GM12864 (cell line): ENCODE measurements around the gene TRIM59.

ENCODE experiments used
- DNase-seq: peaks from one replicate; pipeline ENCODE4 v3.0.0-alpha.2; 2011; ENCODE audit warnings: low read depth
- H3K4me3 ChIP-seq: 2 replicates; pipeline ENCODE4 v1.5.1; 2011; ENCODE audit warnings: mild to moderate bottlenecking, low read depth, low read length, control low read depth
- TF ChIP-seq, protein P1 (sequence below): IDR thresholded peaks from 2 replicates; pipeline ENCODE4 v1.5.1; 2011; ENCODE audit warnings: low read depth, mild to moderate bottlenecking, moderate library complexity, low read length, control low read depth, inconsistent platforms; ENCODE audit errors: missing control alignments

The TRIM59 gene

DNA sequence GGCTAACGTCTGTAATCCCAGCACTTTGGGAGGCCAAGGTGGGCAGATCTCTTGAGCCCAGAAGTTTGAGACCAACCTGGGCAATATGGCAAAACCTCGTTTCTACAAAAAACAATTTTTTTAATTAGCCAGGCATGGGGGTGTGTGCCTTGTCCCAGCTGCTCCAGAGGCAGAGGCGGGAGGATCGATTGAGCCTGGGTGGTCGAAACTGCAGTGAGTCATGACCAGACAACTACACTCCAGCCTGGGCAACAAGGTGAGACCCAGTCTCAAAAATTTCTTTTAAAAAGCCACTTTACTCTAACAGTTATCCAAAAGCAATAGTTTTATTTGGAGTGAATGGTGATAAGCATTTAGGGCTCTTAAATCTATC, 12.5 kb downstream of the TRIM59 start:
- DNase-seq = no peak
- TF ChIP-seq, protein P1, sequence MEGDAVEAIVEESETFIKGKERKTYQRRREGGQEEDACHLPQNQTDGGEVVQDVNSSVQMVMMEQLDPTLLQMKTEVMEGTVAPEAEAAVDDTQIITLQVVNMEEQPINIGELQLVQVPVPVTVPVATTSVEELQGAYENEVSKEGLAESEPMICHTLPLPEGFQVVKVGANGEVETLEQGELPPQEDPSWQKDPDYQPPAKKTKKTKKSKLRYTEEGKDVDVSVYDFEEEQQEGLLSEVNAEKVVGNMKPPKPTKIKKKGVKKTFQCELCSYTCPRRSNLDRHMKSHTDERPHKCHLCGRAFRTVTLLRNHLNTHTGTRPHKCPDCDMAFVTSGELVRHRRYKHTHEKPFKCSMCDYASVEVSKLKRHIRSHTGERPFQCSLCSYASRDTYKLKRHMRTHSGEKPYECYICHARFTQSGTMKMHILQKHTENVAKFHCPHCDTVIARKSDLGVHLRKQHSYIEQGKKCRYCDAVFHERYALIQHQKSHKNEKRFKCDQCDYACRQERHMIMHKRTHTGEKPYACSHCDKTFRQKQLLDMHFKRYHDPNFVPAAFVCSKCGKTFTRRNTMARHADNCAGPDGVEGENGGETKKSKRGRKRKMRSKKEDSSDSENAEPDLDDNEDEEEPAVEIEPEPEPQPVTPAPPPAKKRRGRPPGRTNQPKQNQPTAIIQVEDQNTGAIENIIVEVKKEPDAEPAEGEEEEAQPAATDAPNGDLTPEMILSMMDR = no peak
- no peak overlapping the region for H3K4me3 ChIP-seq

DNA sequence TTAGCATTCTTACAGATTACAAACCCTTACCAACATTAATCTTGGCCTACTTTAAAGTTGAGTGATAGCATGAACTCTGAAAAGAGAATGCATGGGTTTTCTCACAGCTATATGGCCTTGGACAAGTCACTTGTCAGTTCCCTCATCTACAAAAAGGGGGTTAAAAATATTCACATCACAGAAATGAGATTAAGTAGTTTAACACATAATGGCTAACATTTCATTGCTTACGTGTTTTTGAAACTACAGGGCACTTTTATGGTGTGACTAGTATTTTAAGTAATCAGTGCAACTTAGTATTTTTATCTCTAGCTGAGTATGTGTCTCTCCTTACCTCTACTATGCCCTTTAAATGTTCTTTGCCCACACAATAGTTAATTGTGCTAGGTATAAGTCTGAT, 13.8 kb downstream of the TRIM59 start:
- TF ChIP-seq, protein P1 = no peak
- DNase-seq = no peak
- no peak overlapping the region for H3K4me3 ChIP-seq

DNA sequence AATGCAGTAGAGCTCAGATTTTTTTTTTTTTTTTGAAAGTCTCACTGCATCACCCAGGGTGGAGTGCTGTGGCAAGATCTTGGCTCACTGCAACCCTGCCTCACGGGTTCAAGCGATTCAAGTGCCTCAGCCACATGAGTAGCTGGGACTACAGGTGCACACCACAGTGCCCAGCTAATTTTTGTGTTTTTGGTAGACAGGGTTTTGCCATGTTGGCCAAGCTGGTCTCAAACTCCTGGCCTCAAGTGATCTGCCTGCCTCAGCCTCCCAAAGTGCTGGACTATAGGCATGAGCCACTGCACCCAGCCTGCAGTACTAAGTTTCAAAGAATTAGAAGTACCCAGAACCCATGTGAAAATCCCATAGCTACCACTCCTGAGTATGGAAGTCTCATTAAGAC, 14.5 kb downstream of the TRIM59 start:
- H3K4me3 ChIP-seq = no peak overlapping the region
- no peak for DNase-seq
- TF ChIP-seq, protein P1 = no peak

DNA sequence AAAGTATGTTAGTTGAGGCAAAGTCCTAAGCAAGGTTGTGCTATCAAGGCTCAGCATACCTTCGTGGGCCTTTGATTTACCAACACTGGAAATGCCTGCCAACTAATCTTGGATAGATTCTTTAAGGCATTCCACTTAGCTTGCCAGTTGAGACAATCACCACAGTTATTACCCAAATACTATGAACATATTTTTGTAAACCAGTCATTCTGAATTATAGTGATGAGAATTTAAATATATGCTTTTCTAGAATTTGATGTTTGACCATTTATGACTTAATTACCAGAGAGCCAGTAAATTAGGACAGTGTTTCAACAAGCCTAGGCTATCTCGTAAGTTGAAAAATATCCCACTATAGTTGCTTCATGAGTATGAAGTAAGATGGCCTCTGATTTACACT, 15.5 kb downstream of the TRIM59 start:
- TF ChIP-seq, protein P1 = no peak
- no peak for DNase-seq
- no peak overlapping the region for H3K4me3 ChIP-seq

DNA sequence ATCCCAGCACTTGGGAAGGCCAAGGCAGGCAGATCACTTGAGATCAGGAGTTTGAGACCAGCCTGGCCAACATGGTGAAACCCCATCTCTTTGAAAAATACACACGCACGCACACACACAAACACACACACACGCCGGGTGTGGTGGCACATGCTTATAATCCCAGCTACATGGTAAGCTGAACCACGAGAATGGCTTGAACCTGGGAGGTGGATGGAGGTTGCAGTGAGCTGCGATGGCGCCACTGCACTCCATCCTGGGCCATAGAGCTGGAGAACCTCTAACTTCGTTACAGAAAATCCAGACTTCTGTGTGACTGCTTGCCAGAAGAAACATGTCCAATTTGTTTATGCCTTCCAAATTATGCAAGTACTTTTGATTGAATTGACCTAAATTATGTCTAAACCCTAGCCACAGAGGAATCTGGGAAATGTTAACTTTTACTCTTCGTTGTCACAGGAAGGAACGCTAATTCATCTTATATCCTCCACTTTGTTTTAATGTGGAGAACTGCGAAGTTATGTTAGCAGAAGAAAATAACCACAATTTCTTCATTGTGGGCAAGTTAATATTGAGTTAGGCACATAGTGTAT, 21.7 kb downstream of the TRIM59 start:
- no peak for DNase-seq
- no peak overlapping the region for H3K4me3 ChIP-seq
- TF ChIP-seq, protein P1 = no peak

DNA sequence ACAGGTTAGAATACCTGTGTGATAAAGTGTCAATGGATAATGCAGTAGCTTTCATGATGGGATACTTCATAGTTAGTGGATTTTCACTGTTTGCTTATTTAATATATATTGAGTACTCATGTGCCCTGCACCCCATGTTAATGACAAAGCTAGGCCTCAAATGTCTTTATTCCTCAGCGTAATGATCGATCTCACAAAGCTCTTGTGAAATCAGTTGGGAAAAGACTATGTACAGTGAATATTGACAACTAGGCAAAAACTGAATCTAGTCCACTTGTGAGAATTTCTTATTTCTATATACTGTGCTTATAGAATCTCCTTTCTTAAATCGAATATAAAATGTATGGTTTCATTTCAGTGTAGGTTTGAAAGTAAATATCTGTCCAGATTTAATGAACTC, 32.3 kb downstream of the TRIM59 start:
- TF ChIP-seq, protein P1 = no peak
- no peak for DNase-seq

DNA sequence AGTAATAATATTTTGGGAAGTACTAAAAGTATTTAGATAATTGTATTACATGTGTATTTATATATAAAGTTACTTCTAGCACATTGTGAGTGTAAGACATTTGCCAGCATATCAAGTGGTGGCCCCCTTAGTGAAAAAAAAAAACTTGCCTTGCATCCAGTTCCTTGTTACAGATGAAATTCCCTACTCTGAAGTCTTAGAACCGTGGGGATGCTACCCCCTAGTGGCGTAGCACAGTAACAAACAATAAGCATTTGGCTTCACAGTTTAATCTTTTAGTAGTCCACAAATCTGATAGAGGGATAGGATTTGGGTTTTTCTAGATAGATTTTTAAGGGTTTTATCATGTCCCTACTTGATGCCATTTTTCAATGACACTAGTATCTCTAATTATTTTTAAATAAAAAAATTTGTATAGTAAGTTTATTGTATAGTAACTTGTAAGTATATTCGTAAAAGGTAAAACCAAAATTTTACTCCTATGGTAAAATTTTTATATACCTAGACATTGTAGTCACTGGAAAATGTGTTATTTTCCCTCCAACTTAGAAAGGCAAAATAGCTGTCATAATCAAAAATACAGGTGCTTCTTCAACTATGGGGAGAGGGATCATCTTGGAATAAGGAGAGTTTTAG, 35.9 kb downstream of the TRIM59 start:
- TF ChIP-seq, protein P1 = peak; percentile 71
- no peak overlapping the region for H3K4me3 ChIP-seq
- DNase-seq = peak; percentile 43

More for the DNA sequence above, 32.3 kb downstream of the TRIM59 start:
- H3K4me3 ChIP-seq = no peak overlapping the region
